A549 (cell line): Measurements from ENCODE around the gene PLPP6. TPM values are rescaled to one million over a fixed set of nuclear protein-coding genes. Genes with fewer than 3 reads are reported as not detected.

Experiments used
- ATAC-seq, 2 experiments: fragments of 200-7000 bp in 1 of 2; fragments of >200 bp in 1 of 2; cut with Nextera tagmentation in 1 of 2; cut with Tn5 transposase in 1 of 2; 3 replicates each; pipeline versions ENCODE4 v1.8.0 to v1.9.1; 2018 to 2020; ENCODE audit warnings: mild to moderate bottlenecking in 1 of 2, moderate library complexity in 1 of 2
- CTCF ChIA-PET: fragments of 300-600 bp; sonication (Branson Sonifier 250); formaldehyde crosslinking; extraction: SDS; loops from one replicate; lab custom pipeline; 2021; ENCODE audit warnings: antibody characterized with exemption, inconsistent platforms; lab: Yijun Ruan, JAX
- POLR2A ChIA-PET: fragments of 350-600 bp; formaldehyde crosslinking; extraction: SDS; loops from one replicate; lab custom pipeline; 2021; ENCODE audit warnings: antibody characterized with exemption, inconsistent platforms; lab: Yijun Ruan, JAX
- DNase-seq, 2 experiments: peaks; one replicate each; pipeline versions ENCODE4 v3.0.0 to v3.0.0-alpha.2; 2011 to 2016; ENCODE audit warnings: low read depth in 1 of 2, low spot score in 1 of 2
- FAIRE-seq: peaks from 2 replicates; lab custom pipeline; 2011; peaks lifted over from hg19 to GRCh38; lab: Jason Lieb, UNC
- H3K27ac ChIP-seq, 2 experiments: fragments of >200 bp; sonication (Bioruptor Twin); formaldehyde crosslinking; 3 replicates each; pipeline ENCODE4 v1.5.1; 2016 to 2017
- H3K4me1 ChIP-seq: fragments of >200 bp; sonication (Bioruptor Twin); formaldehyde crosslinking; 3 replicates; pipeline ENCODE4 v1.6.1; 2016
- H3K4me2 ChIP-seq: fragments of >200 bp; sonication (Bioruptor Twin); formaldehyde crosslinking; 3 replicates; pipeline ENCODE4 v1.6.1; 2016
- H3K4me3 ChIP-seq: fragments of >200 bp; sonication (Bioruptor Twin); formaldehyde crosslinking; 3 replicates; pipeline ENCODE4 v1.5.1; 2016
- H3K9me3 ChIP-seq: fragments of >200 bp; sonication (Bioruptor Twin); formaldehyde crosslinking; 3 replicates; pipeline ENCODE4 v1.6.1; 2016
- BCL3 ChIP-seq: fragments of >200 bp; sonication (Bioruptor Twin); formaldehyde crosslinking; IDR thresholded peaks from 3 replicates; pipeline ENCODE4 v1.6.1; 2016
- CBX8 ChIP-seq: fragments of 200-600 bp; sonication (generic); IDR thresholded peaks from 2 replicates; pipeline ENCODE4 v1.6.1; 2016
- CHD2 ChIP-seq: fragments of 150-350 bp; IDR thresholded peaks from 2 replicates; pipeline ENCODE4 v1.6.1; 2014; ENCODE audit warnings: low read length; ENCODE audit not compliant: partially characterized antibody
- CHD4 ChIP-seq: fragments of 200-600 bp; sonication (generic); IDR thresholded peaks from 2 replicates; pipeline ENCODE4 v1.6.1; 2016; ENCODE audit warnings: antibody characterized with exemption, mild to moderate bottlenecking, borderline replicate concordance
- CTCF ChIP-seq: fragments of >200 bp; sonication (Bioruptor Twin); formaldehyde crosslinking; IDR thresholded peaks from 3 replicates; pipeline ENCODE4 v1.5.1; 2016
- EP300 ChIP-seq, 2 experiments: fragments of >200 bp; sonication (Bioruptor Twin); formaldehyde crosslinking; IDR thresholded peaks; 2 replicates in 1 of 2; 3 replicates in 1 of 2; pipeline ENCODE4 v1.6.1; 2016 to 2017
- FOXS1 ChIP-seq: fragments of 250-450 bp; sonication (Bioruptor Pico); IDR thresholded peaks from 2 replicates; pipeline ENCODE4 v1.5.0; 2020; ENCODE audit warnings: mild to moderate bottlenecking, moderate library complexity
- GATA3 ChIP-seq: IDR thresholded peaks from 2 replicates; pipeline ENCODE4 v1.6.1; 2012; ENCODE audit warnings: borderline replicate concordance
- HEYL ChIP-seq: fragments of 250-450 bp; sonication (Bioruptor Pico); IDR thresholded peaks from 2 replicates; pipeline ENCODE4 v1.8.0; 2021; ENCODE audit warnings: mild to moderate bottlenecking, moderate library complexity
- KDM1A ChIP-seq: fragments of 200-600 bp; sonication (generic); IDR thresholded peaks from 2 replicates; pipeline ENCODE4 v1.6.1; 2016; ENCODE audit warnings: low read depth, mild to moderate bottlenecking
- KDM5A ChIP-seq: fragments of 200-600 bp; sonication (generic); IDR thresholded peaks from 2 replicates; pipeline ENCODE4 v1.6.1; 2016; ENCODE audit warnings: antibody characterized with exemption, mild to moderate bottlenecking
- MAFK ChIP-seq: fragments of 450-650 bp; IDR thresholded peaks from 2 replicates; pipeline ENCODE4 v1.6.1; 2014; ENCODE audit not compliant: partially characterized antibody
- MAX ChIP-seq: IDR thresholded peaks from 2 replicates; pipeline ENCODE4 v1.6.1; 2012
- POLR2AphosphoS2 ChIP-seq: conservative IDR thresholded peaks from 2 replicates; pipeline ENCODE4 v1.6.1; 2012; ENCODE audit warnings: low read length, improper control_type of control experiment, inconsistent platforms
- RAD21 ChIP-seq, 2 experiments: fragments of >200 bp in 1 of 2; sonication (Bioruptor Twin) in 1 of 2; formaldehyde crosslinking in 1 of 2; IDR thresholded peaks in 1 of 2; conservative IDR thresholded peaks in 1 of 2; 2 replicates in 1 of 2; 3 replicates in 1 of 2; pipeline ENCODE4 v1.6.1; 2012 to 2018; ENCODE audit warnings: inconsistent platforms in 1 of 2
- REST ChIP-seq: fragments of 200-600 bp; sonication (generic); IDR thresholded peaks from 2 replicates; pipeline ENCODE4 v1.6.1; 2016; ENCODE audit warnings: antibody characterized with exemption, mild to moderate bottlenecking, moderate library complexity
- RNF2 ChIP-seq: fragments of 200-600 bp; sonication (generic); IDR thresholded peaks from 2 replicates; pipeline ENCODE4 v1.6.1; 2016; ENCODE audit warnings: low read depth, mild to moderate bottlenecking, antibody characterized with exemption, moderate library complexity, borderline replicate concordance
- SREBF2 ChIP-seq: fragments of 450-650 bp; IDR thresholded peaks from 2 replicates; pipeline ENCODE4 v1.6.1; 2014; ENCODE audit warnings: mild to moderate bottlenecking, moderate library complexity
- ZC3H11A ChIP-seq: fragments of 450-650 bp; IDR thresholded peaks from 2 replicates; pipeline ENCODE4 v1.6.1; 2014; ENCODE audit warnings: antibody characterized with exemption, mild to moderate bottlenecking
- ZNF302 ChIP-seq: fragments of 250-450 bp; sonication (Bioruptor Pico); IDR thresholded peaks from 2 replicates; pipeline ENCODE4 v1.9.0; 2021; ENCODE audit warnings: inconsistent platforms, mild to moderate bottlenecking, moderate library complexity
- ZSCAN20 ChIP-seq: fragments of 250-450 bp; sonication (Bioruptor Pico); IDR thresholded peaks from 2 replicates; pipeline ENCODE4 v1.8.0; 2022; ENCODE audit warnings: mild to moderate bottlenecking, moderate library complexity
- WGBS: methylation state at CpG from one replicate; pipeline ENCODE4 v1.1.6; 2017; ENCODE audit errors: missing lambda C conversion rate; 5-methylcytosine and 5-hydroxymethylcytosine counted together
- polyA plus RNA-seq, 4 experiments: library from polyadenylated mRNA; depleted of rRNA in 3 of 4; stranded (reverse); fragments of >200 nt; fragmentation: RNase III in 1 of 4; extraction: RNeasy Plus Mini Kit Qiagen cat#74134 plus additional on column Dnase treatment in 1 of 4; gene quantifications; 2 replicates in 3 of 4; 3 replicates in 1 of 4; pipeline ENCODE4 v1.2.3, GENCODE V29; 2011 to 2017
- TF ChIP-seq, protein P1 (sequence below): fragments of 150-350 bp; IDR thresholded peaks from 2 replicates; pipeline ENCODE4 v1.6.1; 2014; ENCODE audit warnings: low read depth, mild to moderate bottlenecking, low read length
- TF ChIP-seq, protein P2 (sequence below): IDR thresholded peaks from 2 replicates; pipeline ENCODE4 v1.6.1; 2012

The PLPP6 gene
- polyA plus RNA-seq, 2 of the 4 experiments (the other 2 are of a cell fraction): 11.2 to 13.5 TPM

GRCh38 chr9:4686112-4686511 is 24.0 kb downstream of the PLPP6 start:
- CTCF ChIA-PET: no interaction called here
- 75% methylated on average over 4 of the region's 4 CpGs for WGBS
- TF ChIP-seq ZC3H11A (no peak), RAD21 (conservative IDR thresholded peaks at IDR 0.05 in 1 of 2, IDR thresholded peaks at IDR 0.05 in 1 of 2) (no peak), REST (no peak), ZNF302 (no peak), ZSCAN20 (CRISPR knock-in tag) (no peak), RNF2 (no peak), POLR2AphosphoS2 (no peak), MAFK (no peak), FOXS1 (CRISPR knock-in tag) (no peak), CBX8 (no peak), CHD4 (no peak), BCL3 (no peak), SREBF2 (no peak), EP300 (IDR thresholded peaks at IDR 0.05) (no peak)

DNA sequence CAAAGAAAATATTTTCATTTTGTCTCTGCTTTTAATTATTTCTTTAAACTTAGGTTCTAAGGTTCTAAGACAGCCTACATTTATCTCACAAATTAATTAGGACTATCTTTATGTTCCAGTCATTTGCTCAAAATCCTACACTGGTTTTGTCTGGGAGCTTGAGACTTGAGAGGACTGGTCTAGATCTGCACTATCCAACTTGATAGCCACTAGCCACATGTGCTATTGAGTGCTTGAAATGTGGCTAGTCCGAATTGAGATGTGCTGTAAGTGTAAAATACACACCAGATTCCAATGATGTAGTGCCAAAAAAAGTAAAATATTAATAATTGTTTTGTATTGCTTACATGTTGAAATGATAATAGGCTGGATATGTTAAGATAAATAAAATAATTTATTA is 24.5 kb downstream of the PLPP6 start:
- no peak for DNase-seq
- CTCF ChIA-PET: interaction anchor here (1.5 kb wide), 1 partner anchor 20 kb away, joined by 4 read pairs; the partner anchor contains the start of gene SPATA6L
- no peaks in the 10 kb centered on the region for H3K9me3 ChIP-seq
- H3K27ac ChIP-seq: no peak overlapping the region
- H3K4me3 ChIP-seq: no peak overlapping the region
- POLR2A ChIA-PET: no interaction called here
- peaks cover 2% of the 10 kb centered on the region; the same call in 1 of the 3 replicates for H3K4me1 ChIP-seq
- ATAC-seq: no peak
- H3K4me2 ChIP-seq: no peak overlapping the region
- TF ChIP-seq FOXS1 (CRISPR knock-in tag): no peak
- TF ChIP-seq KDM5A: no peak
- TF ChIP-seq, protein P1, sequence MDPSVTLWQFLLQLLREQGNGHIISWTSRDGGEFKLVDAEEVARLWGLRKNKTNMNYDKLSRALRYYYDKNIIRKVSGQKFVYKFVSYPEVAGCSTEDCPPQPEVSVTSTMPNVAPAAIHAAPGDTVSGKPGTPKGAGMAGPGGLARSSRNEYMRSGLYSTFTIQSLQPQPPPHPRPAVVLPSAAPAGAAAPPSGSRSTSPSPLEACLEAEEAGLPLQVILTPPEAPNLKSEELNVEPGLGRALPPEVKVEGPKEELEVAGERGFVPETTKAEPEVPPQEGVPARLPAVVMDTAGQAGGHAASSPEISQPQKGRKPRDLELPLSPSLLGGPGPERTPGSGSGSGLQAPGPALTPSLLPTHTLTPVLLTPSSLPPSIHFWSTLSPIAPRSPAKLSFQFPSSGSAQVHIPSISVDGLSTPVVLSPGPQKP: no peak
- no peak for TF ChIP-seq MAX
- TF ChIP-seq EP300 (IDR thresholded peaks at IDR 0.05): no peak
- no peak for TF ChIP-seq KDM1A
- TF ChIP-seq, protein P2, sequence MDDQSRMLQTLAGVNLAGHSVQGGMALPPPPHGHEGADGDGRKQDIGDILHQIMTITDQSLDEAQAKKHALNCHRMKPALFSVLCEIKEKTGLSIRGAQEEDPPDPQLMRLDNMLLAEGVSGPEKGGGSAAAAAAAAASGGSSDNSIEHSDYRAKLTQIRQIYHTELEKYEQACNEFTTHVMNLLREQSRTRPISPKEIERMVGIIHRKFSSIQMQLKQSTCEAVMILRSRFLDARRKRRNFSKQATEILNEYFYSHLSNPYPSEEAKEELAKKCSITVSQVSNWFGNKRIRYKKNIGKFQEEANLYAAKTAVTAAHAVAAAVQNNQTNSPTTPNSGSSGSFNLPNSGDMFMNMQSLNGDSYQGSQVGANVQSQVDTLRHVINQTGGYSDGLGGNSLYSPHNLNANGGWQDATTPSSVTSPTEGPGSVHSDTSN: no peak
- TF ChIP-seq CTCF: no peak
- no peak for TF ChIP-seq MAFK
- no peak for TF ChIP-seq ZC3H11A
- no peak for TF ChIP-seq ZNF302
- no peak for TF ChIP-seq GATA3
- TF ChIP-seq CHD2: no peak
- no peak for TF ChIP-seq POLR2AphosphoS2
- TF ChIP-seq HEYL (CRISPR knock-in tag): no peak
- TF ChIP-seq, all 56 proteins: peak for 0
- 89% methylated on average over 1 of the region's 1 CpG for WGBS
- FAIRE-seq: no peak

More at GRCh38 chr9:4686112-4686511, 24.0 kb downstream of the PLPP6 start:
- FAIRE-seq: no peak
- no peak overlapping the region for H3K27ac ChIP-seq
- H3K4me1 ChIP-seq: peaks cover 6% of the 10 kb centered on the region; the same call in 2 of the 3 replicates
- H3K9me3 ChIP-seq: no peaks in the 10 kb centered on the region
- no peak overlapping the region for H3K4me2 ChIP-seq
- POLR2A ChIA-PET: no interaction called here
- ATAC-seq: no peak
- H3K4me3 ChIP-seq: no peak overlapping the region
- DNase-seq: no peak
